Adrenal gland (tissue), 5 donors: ENCODE measurements around the gene BBS5.

Experiments used
- POLR2A ChIP-seq, 2 donors: fragments of 450-650 bp; IDR thresholded peaks; one replicate each; pipeline ENCODE4 v1.6.1; 2017; ENCODE audit warnings: antibody characterized with exemption in 2 of 2, mild to moderate bottlenecking in 2 of 2, moderate library complexity in 1 of 2
- TF ChIP-seq, protein P1 (sequence below), 6 experiments: fragments of 450-650 bp in 4 of 6; fragments of 200-600 bp in 2 of 6; sonication (generic) in 1 of 6; IDR thresholded peaks; 1 replicate in 5 of 6; 2 replicates in 1 of 6; pipeline versions ENCODE4 v1.5.1 to v1.8.0; 2016 to 2021; ENCODE audit warnings: antibody characterized with exemption in 6 of 6, mild to moderate bottlenecking in 2 of 6, moderate library complexity in 1 of 6
- donor health status: DM: no; HTN: no; CAD: no.

DNA sequence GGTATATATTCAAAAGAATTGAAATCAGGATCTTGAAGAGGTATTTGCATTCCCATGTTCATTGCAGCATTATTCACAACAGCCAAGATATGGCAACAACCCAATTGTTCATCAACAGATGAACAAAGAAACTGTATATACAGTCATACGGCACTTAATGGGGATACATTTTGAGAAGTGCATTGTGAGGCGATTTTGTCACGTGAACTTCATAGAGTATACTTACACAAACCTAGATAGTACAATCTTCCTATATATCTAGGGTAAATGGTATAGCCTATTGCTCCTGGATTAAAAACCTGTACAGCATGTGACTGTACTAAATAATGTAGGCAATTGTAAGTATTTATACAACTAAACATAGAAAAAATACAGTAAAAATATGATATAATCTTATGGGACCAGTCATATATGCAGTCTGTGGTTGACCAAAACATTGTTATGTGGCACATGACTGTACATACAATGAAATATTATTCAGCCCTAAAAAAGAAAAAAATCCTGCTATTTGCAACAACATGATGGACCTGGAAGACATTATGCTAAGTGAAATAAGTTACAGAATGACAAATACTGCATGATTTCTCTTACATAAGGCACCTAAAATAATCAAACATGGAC, 9.2 kb upstream of the BBS5 start:
- TF ChIP-seq, protein P1, sequence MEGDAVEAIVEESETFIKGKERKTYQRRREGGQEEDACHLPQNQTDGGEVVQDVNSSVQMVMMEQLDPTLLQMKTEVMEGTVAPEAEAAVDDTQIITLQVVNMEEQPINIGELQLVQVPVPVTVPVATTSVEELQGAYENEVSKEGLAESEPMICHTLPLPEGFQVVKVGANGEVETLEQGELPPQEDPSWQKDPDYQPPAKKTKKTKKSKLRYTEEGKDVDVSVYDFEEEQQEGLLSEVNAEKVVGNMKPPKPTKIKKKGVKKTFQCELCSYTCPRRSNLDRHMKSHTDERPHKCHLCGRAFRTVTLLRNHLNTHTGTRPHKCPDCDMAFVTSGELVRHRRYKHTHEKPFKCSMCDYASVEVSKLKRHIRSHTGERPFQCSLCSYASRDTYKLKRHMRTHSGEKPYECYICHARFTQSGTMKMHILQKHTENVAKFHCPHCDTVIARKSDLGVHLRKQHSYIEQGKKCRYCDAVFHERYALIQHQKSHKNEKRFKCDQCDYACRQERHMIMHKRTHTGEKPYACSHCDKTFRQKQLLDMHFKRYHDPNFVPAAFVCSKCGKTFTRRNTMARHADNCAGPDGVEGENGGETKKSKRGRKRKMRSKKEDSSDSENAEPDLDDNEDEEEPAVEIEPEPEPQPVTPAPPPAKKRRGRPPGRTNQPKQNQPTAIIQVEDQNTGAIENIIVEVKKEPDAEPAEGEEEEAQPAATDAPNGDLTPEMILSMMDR (IDR thresholded peaks at IDR 0.05): no peak
- no peak for TF ChIP-seq POLR2A (IDR thresholded peaks at IDR 0.05)
